ENCODE results near the gene HOXA3.

The HOXA3 gene

DNA sequence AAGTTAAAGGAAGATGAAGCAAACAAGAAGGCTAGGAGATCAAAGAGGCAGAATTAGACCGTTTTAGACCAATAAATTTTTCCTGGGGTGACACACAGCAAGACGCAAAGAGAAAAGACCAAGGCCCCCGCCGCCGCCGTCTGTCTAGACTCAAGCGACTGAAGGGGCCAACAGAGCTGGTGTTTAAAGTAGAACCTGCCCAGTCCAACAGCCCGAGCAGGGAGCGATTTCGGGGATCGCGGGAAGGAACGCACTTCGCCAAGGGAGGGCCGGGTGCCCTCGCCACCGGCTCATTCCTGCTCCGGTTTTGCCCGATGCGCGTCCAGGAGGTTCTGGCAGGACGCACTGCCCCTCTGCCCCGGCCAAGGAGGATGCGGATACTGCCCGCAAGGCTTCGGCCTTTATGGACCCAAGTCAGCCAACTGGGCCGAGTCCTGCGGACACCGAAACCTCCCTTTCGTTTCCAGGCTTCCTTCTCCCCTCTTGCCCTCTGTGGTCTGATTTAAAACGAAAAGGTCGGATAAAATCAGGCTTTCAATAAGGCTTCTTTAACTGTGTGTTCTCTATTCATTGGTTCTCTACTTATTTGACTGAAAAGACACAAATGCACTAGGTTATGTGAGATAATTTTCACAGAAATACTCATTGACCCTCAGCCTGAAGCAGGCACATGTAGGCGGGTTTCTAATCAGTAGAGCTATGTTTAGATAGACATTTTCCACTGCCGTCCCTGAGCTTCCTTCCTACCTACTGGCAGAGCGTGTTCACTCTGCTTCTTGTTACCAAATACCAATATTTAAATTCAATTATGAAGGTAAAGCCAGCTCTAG, 6.3 kb upstream of the HOXA3 start:
- DNase-seq (ENCODE audit: low read depth in 1 of 2, low spot score in 1 of 2) = no peak
- H3K27ac ChIP-seq (replicated peaks) = no peak overlapping the region
- TF ChIP-seq POLR2AphosphoS5 (IDR thresholded peaks at IDR 0.05; ENCODE audit: low read depth) (no peak), GABPA (IDR thresholded peaks at IDR 0.05; ENCODE audit: low read depth) (no peak), SPI1 (IDR thresholded peaks at IDR 0.05; ENCODE audit: borderline replicate concordance, low read depth) (no peak)
- TF ChIP-seq, protein P1, sequence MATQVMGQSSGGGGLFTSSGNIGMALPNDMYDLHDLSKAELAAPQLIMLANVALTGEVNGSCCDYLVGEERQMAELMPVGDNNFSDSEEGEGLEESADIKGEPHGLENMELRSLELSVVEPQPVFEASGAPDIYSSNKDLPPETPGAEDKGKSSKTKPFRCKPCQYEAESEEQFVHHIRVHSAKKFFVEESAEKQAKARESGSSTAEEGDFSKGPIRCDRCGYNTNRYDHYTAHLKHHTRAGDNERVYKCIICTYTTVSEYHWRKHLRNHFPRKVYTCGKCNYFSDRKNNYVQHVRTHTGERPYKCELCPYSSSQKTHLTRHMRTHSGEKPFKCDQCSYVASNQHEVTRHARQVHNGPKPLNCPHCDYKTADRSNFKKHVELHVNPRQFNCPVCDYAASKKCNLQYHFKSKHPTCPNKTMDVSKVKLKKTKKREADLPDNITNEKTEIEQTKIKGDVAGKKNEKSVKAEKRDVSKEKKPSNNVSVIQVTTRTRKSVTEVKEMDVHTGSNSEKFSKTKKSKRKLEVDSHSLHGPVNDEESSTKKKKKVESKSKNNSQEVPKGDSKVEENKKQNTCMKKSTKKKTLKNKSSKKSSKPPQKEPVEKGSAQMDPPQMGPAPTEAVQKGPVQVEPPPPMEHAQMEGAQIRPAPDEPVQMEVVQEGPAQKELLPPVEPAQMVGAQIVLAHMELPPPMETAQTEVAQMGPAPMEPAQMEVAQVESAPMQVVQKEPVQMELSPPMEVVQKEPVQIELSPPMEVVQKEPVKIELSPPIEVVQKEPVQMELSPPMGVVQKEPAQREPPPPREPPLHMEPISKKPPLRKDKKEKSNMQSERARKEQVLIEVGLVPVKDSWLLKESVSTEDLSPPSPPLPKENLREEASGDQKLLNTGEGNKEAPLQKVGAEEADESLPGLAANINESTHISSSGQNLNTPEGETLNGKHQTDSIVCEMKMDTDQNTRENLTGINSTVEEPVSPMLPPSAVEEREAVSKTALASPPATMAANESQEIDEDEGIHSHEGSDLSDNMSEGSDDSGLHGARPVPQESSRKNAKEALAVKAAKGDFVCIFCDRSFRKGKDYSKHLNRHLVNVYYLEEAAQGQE (IDR thresholded peaks at IDR 0.05; ENCODE audit: insufficient replicate concordance, low read depth) = no peak
- TF ChIP-seq, protein P2, sequence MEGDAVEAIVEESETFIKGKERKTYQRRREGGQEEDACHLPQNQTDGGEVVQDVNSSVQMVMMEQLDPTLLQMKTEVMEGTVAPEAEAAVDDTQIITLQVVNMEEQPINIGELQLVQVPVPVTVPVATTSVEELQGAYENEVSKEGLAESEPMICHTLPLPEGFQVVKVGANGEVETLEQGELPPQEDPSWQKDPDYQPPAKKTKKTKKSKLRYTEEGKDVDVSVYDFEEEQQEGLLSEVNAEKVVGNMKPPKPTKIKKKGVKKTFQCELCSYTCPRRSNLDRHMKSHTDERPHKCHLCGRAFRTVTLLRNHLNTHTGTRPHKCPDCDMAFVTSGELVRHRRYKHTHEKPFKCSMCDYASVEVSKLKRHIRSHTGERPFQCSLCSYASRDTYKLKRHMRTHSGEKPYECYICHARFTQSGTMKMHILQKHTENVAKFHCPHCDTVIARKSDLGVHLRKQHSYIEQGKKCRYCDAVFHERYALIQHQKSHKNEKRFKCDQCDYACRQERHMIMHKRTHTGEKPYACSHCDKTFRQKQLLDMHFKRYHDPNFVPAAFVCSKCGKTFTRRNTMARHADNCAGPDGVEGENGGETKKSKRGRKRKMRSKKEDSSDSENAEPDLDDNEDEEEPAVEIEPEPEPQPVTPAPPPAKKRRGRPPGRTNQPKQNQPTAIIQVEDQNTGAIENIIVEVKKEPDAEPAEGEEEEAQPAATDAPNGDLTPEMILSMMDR (IDR thresholded peaks at IDR 0.05; ENCODE audit: insufficient read depth, low read length) = no peak
- peaks cover 57% of the 10 kb centered on the region for H3K27me3 ChIP-seq (ENCODE audit: insufficient read depth, poor library complexity, severe bottlenecking)
- H3K4me3 ChIP-seq (replicated peaks; ENCODE audit: insufficient read depth, low read length) = no peak overlapping the region

DNA sequence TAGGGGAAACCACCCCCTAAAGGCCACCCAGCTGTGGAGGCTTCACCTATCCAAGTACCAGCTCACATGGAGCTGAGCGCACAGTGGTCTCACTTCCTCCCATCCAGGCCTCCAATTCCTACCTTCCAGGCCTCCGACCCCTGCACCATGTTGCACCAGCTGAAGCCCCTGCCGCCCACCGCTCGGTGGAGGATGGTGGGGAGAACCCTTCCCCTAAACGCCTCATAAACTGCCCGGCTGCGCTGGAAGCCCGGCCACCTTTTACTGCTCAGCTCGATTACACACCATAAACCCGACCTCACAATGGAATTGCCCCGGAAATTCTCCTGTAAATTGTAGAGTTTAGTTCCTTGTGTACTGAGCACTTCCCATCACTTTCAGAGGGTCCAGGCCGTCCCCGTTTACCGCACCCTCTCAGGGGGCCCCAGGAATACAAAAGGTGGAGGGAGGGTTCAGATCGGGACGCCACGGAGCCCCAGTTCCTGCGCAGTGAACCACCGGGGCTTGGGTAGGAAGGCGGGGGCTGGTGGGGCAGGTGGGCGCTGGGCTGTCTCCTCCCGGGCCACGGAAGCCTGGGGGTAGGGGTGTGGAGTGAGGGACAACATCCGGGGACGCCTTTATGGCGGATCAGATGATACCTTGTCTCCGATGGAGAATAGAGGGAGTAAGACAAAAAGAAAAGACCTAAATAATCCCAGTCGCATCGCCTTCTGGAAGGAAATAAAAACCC, 5.5 kb upstream of the HOXA3 start:
- H3K4me3 ChIP-seq (replicated peaks; ENCODE audit: insufficient read depth, low read length) = no peak overlapping the region
- no peak overlapping the region for H3K27ac ChIP-seq (replicated peaks)
- no peak for DNase-seq (ENCODE audit: low read depth in 1 of 2, low spot score in 1 of 2)
- TF ChIP-seq GABPA (IDR thresholded peaks at IDR 0.05; ENCODE audit: low read depth) = no peak
- TF ChIP-seq, protein P2 (IDR thresholded peaks at IDR 0.05; ENCODE audit: insufficient read depth, low read length) = no peak
- TF ChIP-seq, protein P1 (IDR thresholded peaks at IDR 0.05; ENCODE audit: insufficient replicate concordance, low read depth) = no peak
- peaks cover 62% of the 10 kb centered on the region for H3K27me3 ChIP-seq (ENCODE audit: insufficient read depth, poor library complexity, severe bottlenecking)

DNA sequence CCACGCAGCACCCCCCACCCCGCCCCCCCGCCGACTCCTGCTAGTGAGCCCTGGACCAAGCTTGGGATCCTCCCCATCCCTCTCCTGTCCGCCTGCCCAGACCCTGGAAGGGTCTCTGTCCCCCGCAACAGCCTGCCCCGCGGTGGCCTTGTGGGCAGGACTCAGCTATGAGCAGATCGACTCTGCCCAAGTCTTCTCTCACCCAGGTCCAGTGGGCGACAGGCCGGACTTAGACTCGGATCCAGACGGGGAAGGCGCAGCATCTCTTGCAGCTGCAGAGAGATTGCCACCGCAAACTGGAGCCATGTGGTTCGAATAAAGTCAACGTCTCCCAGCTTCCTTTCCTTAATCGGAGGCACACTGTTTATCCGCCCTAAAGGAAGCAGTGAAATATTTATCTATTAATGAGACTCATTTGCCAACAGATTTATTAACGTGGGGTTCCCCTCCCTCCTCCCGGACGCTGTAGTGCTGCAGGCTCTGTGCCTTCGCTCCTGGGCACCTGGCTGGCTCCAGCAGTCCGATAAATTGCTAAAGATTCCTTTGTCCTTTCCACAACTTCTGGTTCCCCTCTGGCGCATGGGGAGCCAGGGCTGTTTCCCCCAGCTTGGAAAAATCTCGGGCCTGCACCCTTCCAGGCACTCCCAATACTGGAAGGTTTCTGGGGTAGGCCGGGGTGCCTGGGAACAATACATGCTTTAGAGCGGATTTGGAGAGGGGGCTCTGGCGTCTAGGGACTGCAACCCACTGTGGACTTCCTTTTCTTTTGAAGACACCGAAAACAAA, 4.7 kb upstream of the HOXA3 start:
- H3K27me3 ChIP-seq (ENCODE audit: insufficient read depth, poor library complexity, severe bottlenecking) = peaks cover 68% of the 10 kb centered on the region
- H3K27ac ChIP-seq (replicated peaks) = no peak overlapping the region
- no peak for DNase-seq (ENCODE audit: low read depth in 1 of 2, low spot score in 1 of 2)
- H3K4me3 ChIP-seq (replicated peaks; ENCODE audit: insufficient read depth, low read length) = no peak overlapping the region; the same call in 1 of the 2 replicates
- TF ChIP-seq POLR2AphosphoS5 (IDR thresholded peaks at IDR 0.05; ENCODE audit: low read depth) (no peak), GABPA (IDR thresholded peaks at IDR 0.05; ENCODE audit: low read depth) (no peak), SPI1 (IDR thresholded peaks at IDR 0.05; ENCODE audit: borderline replicate concordance, low read depth) (no peak)
- TF ChIP-seq, protein P2 (IDR thresholded peaks at IDR 0.05; ENCODE audit: insufficient read depth, low read length) = no peak
- TF ChIP-seq, protein P1 (IDR thresholded peaks at IDR 0.05; ENCODE audit: insufficient replicate concordance, low read depth) = no peak

Data from HL-60 (cell line).